GM19452 (cell line): ENCODE measurements around the gene KLHL11.

Source experiments
- ATAC-seq: cut with Tn5 transposase; IDR thresholded peaks from one replicate; pipeline ENCODE4 v1.9.1; 2021; ENCODE audit not compliant: unreplicated experiment

KLHL11 gene

GRCh38 chr17:41864836-41865595 is at the start of gene KLHL11:
Gene KLHL11, minus strand, starts transcription at chr17:41865423. Its CDS starts 53 bp downstream, at chr17:41865370.
- peak; percentile 87 for ATAC-seq

- ATAC-seq, result no peak
Measured at GRCh38 chr17:41915020-41915419, 49.8 kb upstream of the KLHL11 start.

DNA sequence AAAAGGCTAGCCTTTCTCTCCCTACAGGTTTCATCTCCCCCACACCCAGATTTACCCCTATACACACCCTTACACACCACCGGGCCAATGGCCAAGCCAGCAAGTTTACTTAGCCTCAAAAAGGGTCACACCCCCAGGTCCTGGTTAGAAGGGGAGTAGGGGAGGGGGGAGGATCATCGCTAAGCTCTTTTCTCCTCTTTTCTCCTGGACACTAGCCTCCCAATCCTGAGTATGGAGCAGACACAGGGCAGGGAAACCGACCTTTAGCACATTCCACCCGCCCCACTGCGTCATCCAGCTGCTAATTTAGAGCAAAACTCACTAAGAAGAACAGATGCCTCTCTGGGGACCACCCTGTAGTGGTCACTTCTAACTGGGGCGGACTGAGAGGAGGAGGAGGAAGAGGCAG is 49.1 kb upstream of the KLHL11 start:
- ATAC-seq, result no peak

DNA sequence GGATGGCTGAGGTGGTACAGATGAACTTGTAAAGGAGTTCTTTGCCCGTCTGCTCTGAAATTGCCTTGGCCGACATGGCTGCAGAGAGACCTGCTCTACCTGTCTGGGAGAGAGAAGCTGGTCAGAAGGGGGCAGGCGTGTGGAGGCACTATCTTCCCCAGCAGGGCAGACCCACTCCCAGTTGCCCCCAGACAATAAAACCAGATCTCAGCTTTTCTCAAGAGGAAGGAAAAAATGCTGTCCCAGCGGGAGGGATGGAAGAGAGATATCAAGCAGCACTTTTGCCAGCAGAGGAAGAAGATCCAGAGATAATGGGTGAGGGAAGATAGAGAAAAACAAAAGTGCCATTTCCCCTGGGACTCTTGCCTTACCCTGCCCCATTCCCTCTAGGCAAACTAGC is 48.6 kb upstream of the KLHL11 start:
- no peak for ATAC-seq

- ATAC-seq, result no peak
Measured at GRCh38 chr17:41912925-41913324, 47.7 kb upstream of the KLHL11 start.

DNA sequence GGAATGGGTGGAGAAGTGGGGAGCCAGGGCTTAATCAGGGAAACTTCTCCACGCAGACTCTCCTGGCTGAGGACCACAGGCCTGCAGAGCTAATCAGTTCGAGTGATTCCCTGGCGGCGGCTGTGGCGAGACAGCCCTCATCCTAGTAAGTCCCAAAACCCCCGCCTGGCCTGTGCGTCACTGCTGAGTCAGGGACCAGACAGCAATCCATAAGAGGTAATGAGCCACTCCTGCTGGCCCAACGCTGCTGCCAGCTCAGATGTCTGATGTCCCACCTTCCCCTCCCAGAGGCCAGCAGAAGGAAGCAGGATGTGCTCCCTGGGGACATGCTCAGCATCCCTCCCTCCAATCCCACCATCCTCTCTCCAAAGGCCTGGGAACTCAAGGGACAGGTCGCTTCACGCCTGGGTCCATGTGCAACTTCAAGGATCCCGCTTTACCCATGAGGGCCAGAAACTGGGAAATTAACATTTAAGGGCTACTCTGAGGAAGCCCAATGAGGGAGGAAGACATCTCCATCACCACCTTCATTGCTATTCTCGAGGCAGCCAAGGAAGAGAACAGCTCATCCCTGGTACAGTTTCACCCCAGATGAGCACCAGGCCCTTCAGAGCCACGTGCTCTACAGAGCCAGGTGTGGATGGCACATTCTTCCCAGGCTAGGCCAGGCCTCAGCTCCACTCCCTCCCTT is 45.6 kb upstream of the KLHL11 start:
- no peak for ATAC-seq

- ATAC-seq, result no peak
Measured at GRCh38 chr17:41909088-41909487, 43.9 kb upstream of the KLHL11 start.

DNA sequence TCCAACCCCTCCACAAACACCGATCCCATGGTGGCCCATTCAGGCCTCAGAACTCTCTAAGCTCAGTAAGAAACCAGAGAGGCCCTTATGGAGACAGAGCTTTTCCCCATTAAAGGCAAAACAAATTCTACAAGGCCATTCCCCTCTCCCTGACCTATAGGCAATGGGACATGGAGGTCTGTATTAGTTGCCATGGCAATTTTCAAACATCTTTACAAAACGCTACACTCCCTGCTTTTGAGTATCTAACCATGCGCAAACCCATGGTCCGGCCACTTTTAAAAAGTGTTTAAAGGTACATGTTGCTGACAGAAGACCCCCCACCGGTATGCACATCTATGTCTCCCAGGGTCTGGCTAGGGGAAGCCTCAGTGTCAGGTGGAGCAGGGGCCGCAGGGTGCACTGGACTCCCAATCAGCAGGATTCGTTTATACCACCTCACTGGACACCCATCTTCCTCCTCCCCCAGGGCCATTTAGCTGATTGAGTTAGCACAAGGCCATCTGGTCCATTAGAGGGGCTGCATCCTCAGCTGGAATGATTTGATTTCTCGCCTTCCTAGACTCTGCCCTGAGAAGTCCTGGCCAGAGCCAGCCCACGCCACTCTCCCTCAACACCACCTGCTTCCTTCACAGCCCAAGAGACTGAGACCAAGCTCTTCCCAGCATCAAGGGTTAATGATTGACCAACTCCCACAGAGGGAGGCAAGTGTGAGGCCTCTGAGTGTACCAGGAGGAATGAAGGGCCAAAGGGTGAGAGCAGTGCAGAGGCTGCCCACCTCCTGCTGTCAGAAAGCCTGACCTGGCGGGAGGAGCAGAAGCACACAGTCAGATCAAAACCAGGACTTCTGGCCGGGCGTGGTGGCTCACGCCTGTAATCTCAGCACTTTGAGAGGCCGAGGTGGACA is 42.7 kb upstream of the KLHL11 start:
- no peak for ATAC-seq

GRCh38 chr17:41907185-41907556 is 41.9 kb upstream of the KLHL11 start:
- no peak for ATAC-seq

- no peak for ATAC-seq
Measured at GRCh38 chr17:41906465-41907184, 41.4 kb upstream of the KLHL11 start.

GRCh38 chr17:41905172-41905571 is 39.9 kb upstream of the KLHL11 start:
- ATAC-seq, result no peak

GRCh38 chr17:41904242-41904841 is 39.1 kb upstream of the KLHL11 start:
- no peak for ATAC-seq

DNA sequence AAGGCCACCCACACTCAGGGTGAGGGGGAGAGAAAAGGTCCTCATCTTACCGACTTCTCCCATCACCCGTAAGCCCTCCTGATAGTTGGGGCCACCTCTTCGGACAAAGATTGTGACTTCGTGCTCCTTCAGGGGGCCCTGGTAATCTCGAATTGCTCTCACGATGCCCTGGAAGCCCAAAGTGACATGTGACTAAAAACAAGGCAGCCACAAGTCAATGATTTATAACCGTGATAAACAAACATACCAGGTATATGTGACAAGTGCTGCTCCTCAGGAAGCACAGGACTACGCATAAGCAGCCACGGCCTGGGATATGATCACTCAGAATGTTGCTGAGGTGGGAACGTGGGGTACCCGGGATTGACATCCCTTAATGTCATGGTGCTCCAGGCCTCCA is 36.4 kb upstream of the KLHL11 start:
- no peak for ATAC-seq

- ATAC-seq, result no peak
Measured at GRCh38 chr17:41896726-41897125, 31.5 kb upstream of the KLHL11 start.

DNA sequence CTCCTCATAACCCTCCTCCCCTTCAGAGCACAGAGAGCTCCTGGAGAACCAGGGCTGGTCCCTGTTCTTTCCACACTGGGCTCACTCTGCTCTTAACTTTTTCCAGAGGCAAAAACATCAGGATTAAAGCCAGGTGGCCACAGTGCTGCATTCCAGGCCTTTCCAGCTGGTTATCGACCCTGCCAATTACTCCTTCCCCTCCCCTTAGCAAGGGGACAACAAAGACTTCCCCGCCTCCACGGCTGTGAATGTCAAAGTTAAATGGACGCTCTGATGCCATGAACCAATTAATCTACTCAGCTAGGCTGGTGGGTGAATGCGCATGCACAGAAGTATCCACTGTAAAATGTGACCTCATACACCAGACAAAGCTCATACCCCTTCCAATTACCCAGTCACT is 30.4 kb upstream of the KLHL11 start:
- ATAC-seq, result no peak

DNA sequence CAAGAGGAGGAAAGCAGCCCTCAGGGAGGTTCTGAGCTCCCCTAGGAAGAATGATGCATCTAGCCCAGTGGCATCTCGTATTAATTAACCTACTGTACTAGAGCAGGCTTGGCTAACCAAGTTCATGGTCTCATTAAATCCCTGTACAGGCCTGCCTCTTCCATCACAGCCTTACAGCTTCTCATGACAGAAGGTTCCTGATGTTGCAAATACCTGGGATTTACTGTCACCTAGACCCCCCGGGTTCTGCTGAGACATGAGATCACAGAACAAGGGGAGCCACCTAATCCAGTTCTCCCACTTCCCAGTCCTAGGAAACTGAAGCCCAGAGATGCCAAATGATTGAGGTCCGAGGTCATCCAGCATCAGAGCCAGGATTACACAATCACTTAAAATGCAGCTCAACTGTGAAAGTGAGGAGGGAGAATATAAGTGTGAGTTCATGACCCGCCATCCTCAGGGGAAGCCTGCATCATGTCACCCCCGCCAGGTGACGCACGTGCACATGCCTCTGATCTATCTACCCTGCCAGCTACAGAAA is 29.6 kb upstream of the KLHL11 start:
- no peak for ATAC-seq

GRCh38 chr17:41893384-41893783 is 28.2 kb upstream of the KLHL11 start:
- ATAC-seq, result no peak

DNA sequence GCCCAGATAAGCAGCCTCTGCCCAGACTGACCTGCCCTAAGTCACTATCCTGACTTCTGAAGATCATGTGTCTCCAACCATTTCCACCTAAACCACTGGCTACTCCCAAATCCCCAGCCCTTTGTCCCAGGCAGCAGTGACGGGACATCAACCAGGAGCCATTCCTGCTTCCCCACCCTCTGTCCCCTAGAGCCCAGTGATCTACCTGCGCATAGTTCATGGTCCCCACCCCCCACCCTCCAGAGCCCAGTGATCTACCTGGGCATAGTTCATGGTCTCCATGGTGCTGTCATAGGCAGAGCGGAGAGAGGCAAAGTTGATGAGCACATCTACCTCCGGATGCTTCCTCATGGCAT is 26.8 kb upstream of the KLHL11 start:
- no peak for ATAC-seq

GRCh38 chr17:41891135-41892020 is 26.2 kb upstream of the KLHL11 start:
- no peak for ATAC-seq
